ENCODE measurements around the gene STX18. TPM values are rescaled to one million over a fixed set of nuclear protein-coding genes. Genes with fewer than 3 reads are reported as not detected.

STX18 gene
- total and polyA plus RNA-seq, 10 of the 15 experiments (the other 5 are each of a cell fraction or from before 2014, with no cell fraction given): 8.2 to 46.6 (median 31.1) TPM

DNA sequence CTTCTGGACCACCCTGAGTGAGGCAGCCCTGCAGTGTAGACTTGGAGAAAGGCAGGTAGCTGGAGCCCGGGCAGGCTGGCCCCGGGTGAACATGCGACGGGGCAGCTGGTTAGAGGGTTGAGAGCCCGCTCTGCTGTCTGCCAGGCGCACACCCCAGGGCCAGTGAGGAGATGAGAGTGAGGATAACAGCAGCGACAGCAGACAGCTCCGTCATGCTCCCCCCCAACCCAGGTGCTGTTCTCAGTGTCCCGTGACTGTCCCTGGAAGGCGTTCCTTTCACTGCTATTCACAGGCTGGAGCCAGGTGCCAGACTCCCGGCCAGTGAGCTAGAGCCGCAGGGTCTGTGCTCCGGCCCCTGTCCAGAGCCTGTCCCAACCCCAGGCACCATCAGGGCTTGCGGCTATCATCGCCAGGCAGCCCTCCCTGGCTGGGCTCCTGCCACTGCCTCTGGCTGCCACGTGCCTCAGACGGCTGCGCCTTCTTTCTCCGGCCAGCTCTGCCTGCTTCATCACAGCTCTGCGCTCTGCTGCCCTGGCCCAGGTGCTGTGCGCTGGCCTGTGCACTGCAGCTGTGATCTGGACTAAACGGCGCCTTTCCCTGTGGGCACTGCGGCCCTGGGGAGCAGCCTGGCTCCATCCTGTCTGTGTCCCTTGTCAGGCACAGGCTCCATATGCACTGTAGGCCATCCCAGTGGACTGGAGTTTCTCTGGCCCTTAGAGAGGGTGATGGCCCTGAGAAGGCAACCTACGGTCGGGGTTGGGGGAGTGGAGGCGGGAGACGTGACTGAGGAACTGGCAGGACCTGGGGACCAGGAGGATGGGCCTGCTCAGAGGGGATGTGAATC is 135.2 kb downstream of the STX18 start (continued):
- TF ChIP-seq, protein P1, sequence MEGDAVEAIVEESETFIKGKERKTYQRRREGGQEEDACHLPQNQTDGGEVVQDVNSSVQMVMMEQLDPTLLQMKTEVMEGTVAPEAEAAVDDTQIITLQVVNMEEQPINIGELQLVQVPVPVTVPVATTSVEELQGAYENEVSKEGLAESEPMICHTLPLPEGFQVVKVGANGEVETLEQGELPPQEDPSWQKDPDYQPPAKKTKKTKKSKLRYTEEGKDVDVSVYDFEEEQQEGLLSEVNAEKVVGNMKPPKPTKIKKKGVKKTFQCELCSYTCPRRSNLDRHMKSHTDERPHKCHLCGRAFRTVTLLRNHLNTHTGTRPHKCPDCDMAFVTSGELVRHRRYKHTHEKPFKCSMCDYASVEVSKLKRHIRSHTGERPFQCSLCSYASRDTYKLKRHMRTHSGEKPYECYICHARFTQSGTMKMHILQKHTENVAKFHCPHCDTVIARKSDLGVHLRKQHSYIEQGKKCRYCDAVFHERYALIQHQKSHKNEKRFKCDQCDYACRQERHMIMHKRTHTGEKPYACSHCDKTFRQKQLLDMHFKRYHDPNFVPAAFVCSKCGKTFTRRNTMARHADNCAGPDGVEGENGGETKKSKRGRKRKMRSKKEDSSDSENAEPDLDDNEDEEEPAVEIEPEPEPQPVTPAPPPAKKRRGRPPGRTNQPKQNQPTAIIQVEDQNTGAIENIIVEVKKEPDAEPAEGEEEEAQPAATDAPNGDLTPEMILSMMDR (IDR thresholded peaks at IDR 0.05 in 2 of 3, conservative IDR thresholded peaks at IDR 0.05 in 1 of 3; ENCODE audit: control insufficient read depth in 2 of 3, extremely low read depth in 1 of 3, insufficient read depth in 1 of 3, low read depth in 3 of 3, low read length in 3 of 3): no peak
- TF ChIP-seq MAX (IDR thresholded peaks at IDR 0.05; ENCODE audit: low read depth, low read length): no peak

GRCh38 chr4:4405358-4405962 is 136.4 kb downstream of the STX18 start:
- FAIRE-seq: no peak
- no peak for TF ChIP-seq CREB1 (IDR thresholded peaks at IDR 0.05; ENCODE audit: low read depth)
- no peak for TF ChIP-seq EP300 (IDR thresholded peaks at IDR 0.05; ENCODE audit: borderline replicate concordance in 1 of 2, control insufficient read depth in 1 of 2, low read depth in 2 of 2, low read length in 2 of 2)
- no peak for TF ChIP-seq EGR1 (IDR thresholded peaks at IDR 0.05; ENCODE audit: borderline replicate concordance in 1 of 2, low read depth in 2 of 2, low read length in 2 of 2)
- TF ChIP-seq, protein P2, sequence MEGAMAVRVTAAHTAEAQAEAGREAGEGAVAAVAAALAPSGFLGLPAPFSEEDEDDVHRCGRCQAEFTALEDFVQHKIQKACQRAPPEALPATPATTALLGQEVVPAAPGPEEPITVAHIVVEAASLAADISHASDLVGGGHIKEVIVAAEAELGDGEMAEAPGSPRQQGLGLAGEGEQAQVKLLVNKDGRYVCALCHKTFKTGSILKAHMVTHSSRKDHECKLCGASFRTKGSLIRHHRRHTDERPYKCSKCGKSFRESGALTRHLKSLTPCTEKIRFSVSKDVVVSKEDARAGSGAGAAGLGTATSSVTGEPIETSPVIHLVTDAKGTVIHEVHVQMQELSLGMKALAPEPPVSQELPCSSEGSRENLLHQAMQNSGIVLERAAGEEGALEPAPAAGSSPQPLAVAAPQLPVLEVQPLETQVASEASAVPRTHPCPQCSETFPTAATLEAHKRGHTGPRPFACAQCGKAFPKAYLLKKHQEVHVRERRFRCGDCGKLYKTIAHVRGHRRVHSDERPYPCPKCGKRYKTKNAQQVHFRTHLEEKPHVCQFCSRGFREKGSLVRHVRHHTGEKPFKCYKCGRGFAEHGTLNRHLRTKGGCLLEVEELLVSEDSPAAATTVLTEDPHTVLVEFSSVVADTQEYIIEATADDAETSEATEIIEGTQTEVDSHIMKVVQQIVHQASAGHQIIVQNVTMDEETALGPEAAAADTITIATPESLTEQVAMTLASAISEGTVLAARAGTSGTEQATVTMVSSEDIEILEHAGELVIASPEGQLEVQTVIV (IDR thresholded peaks at IDR 0.05; ENCODE audit: borderline replicate concordance, partially characterized antibody): no peak
- TF ChIP-seq BCL3 (IDR thresholded peaks at IDR 0.05; ENCODE audit: borderline replicate concordance, insufficient read depth, low read depth, low read length, poor library complexity, severe bottlenecking): no peak
- TF ChIP-seq HCFC1 (IDR thresholded peaks at IDR 0.05; ENCODE audit: low read length): no peak
- TF ChIP-seq, protein P3, sequence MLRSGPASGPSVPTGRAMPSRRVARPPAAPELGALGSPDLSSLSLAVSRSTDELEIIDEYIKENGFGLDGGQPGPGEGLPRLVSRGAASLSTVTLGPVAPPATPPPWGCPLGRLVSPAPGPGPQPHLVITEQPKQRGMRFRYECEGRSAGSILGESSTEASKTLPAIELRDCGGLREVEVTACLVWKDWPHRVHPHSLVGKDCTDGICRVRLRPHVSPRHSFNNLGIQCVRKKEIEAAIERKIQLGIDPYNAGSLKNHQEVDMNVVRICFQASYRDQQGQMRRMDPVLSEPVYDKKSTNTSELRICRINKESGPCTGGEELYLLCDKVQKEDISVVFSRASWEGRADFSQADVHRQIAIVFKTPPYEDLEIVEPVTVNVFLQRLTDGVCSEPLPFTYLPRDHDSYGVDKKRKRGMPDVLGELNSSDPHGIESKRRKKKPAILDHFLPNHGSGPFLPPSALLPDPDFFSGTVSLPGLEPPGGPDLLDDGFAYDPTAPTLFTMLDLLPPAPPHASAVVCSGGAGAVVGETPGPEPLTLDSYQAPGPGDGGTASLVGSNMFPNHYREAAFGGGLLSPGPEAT (IDR thresholded peaks at IDR 0.05; ENCODE audit: low read depth): no peak
- TF ChIP-seq POLR2AphosphoS2 (IDR thresholded peaks at IDR 0.05; ENCODE audit: low read depth, low read length): no peak
- no peak for TF ChIP-seq NR2F1 (conservative IDR thresholded peaks at IDR 0.05)

More at GRCh38 chr4:4405358-4405962, 136.4 kb downstream of the STX18 start:
- DNase-seq (ENCODE audit: low read depth, low spot score) (no peak), ATAC-seq (no peak)
- ChIA-PET RAD21 (ENCODE audit: unreplicated experiment) (no interaction called here), POLR2A (no interaction called here), SMC1A (ENCODE audit: uncharacterized antibody, unreplicated experiment) (no interaction called here), CTCF (no interaction called here)
- H3K79me2 ChIP-seq (ENCODE audit: control insufficient read depth, insufficient read depth, low read length): no peaks in the 10 kb centered on the region
- H3K9me3 ChIP-seq (replicated peaks; ENCODE audit: control insufficient read depth, insufficient read depth, low read length): no peaks in the 10 kb centered on the region
- no peak overlapping the region for H3K27ac ChIP-seq (ENCODE audit: control insufficient read depth, insufficient read depth)
- no peaks in the 10 kb centered on the region for H3K4me1 ChIP-seq (ENCODE audit: control insufficient read depth, insufficient read depth, low read length)
- intact Hi-C loops (cut with micrococcal nuclease; ENCODE audit: unreplicated experiment) (no loop called here), in situ Hi-C loops (cut with MboI) (no loop called here)
- no peak overlapping the region for H2AFZ ChIP-seq (ENCODE audit: control insufficient read depth, low read depth, low read length)
- H4K20me1 ChIP-seq (ENCODE audit: control insufficient read depth, insufficient read depth): no peaks in the 10 kb centered on the region
- H3K4me3 ChIP-seq: no peak overlapping the region
- H3K36me3 ChIP-seq (ENCODE audit: control insufficient read depth in 2 of 2, insufficient read depth in 2 of 2, low read length in 1 of 2): no peaks in the 10 kb centered on the region
- H3K4me2 ChIP-seq (ENCODE audit: control insufficient read depth, insufficient read depth): no peak overlapping the region
- 48% methylated on average over 15 of the region's 15 CpGs for WGBS (ENCODE audit: insufficient coverage, insufficient replicate concordance, low lambda C conversion rate, missing lambda C conversion rate)
- no TSS peak for BruUV-seq (replicated peaks)
- H3K27me3 ChIP-seq (replicated peaks in 1 of 2; ENCODE audit: control insufficient read depth in 2 of 2, insufficient read depth in 2 of 2, low read length in 1 of 2): no peaks in the 10 kb centered on the region
- no peak overlapping the region for H3K9ac ChIP-seq (ENCODE audit: control insufficient read depth, insufficient read depth, low read length)
